Panc1 (cell line): ENCODE results near the gene POLE. TPM values are rescaled to one million over a fixed set of nuclear protein-coding genes. Genes with fewer than 3 reads are reported as not detected.
"Not testable (repeated sequence)": the region's sequence is repeated elsewhere in the genome, so short reads cannot be mapped to it uniquely, and the experiment has no call there.

Experiments used
- ATAC-seq: fragments of 200-7000 bp; cut with Tn5 transposase; 2 replicates; pipeline ENCODE4 v1.9.1; 2020; ENCODE audit warnings: mild to moderate bottlenecking, moderate library complexity
- BruUV-seq: library from RNA; stranded (reverse); fragments of 400-500 nt; replicated peaks from 2 replicates; lab custom pipeline; 2021; lab: Mats Ljungman, UMichigan
- CTCF ChIA-PET: fragments of 300-600 bp; sonication (Branson Sonifier 250); formaldehyde crosslinking; loops from one replicate; lab custom pipeline; 2022; ENCODE audit warnings: antibody characterized with exemption; lab: Charles Lee
- POLR2A ChIA-PET: fragments of 300-600 bp; sonication (Branson Sonifier 250); formaldehyde crosslinking; loops from one replicate; lab custom pipeline; 2022; ENCODE audit warnings: antibody characterized with exemption; lab: Charles Lee
- DNase-seq: peaks from one replicate; pipeline ENCODE4 v3.0.0-alpha.2; 2010; ENCODE audit warnings: low read depth, low spot score
- H3K27ac ChIP-seq: 2 replicates; pipeline ENCODE4 v1.5.1; 2011; ENCODE audit warnings: mild to moderate bottlenecking, low read length, inconsistent platforms
- H3K27me3 ChIP-seq: fragments of 200-500 bp; sonication (Bioruptor generic); 2 replicates; pipeline ENCODE4 v1.6.0; 2014; ENCODE audit warnings: low read length, inconsistent platforms; ENCODE audit not compliant: control insufficient read depth, insufficient read depth
- H3K36me3 ChIP-seq: fragments of 200-500 bp; sonication (Bioruptor generic); 2 replicates; pipeline ENCODE4 v1.5.1; 2014; ENCODE audit warnings: inconsistent platforms, mild to moderate bottlenecking, low read length, moderate library complexity; ENCODE audit not compliant: control insufficient read depth, insufficient read depth
- H3K4me1 ChIP-seq: 2 replicates; pipeline ENCODE4 v1.5.1; 2011; ENCODE audit warnings: inconsistent platforms, mild to moderate bottlenecking, low read length, moderate library complexity; ENCODE audit not compliant: control insufficient read depth, insufficient read depth
- H3K4me3 ChIP-seq, 2 experiments: 2 replicates each; pipeline ENCODE4 v1.5.1; 2011 to 2012; ENCODE audit warnings: low read depth in 2 of 2, low read length in 2 of 2, mild to moderate bottlenecking in 2 of 2, inconsistent platforms in 1 of 2, moderate library complexity in 1 of 2
- H3K9me3 ChIP-seq: fragments of 200-500 bp; sonication (Bioruptor generic); 2 replicates; pipeline ENCODE4 v1.5.1; 2014; ENCODE audit warnings: low read depth, mild to moderate bottlenecking, inconsistent platforms, low read length, moderate library complexity; ENCODE audit not compliant: control insufficient read depth, insufficient read depth
- POLR2AphosphoS5 ChIP-seq: IDR thresholded peaks from 2 replicates; pipeline ENCODE4 v1.6.1; 2012; ENCODE audit warnings: mild to moderate bottlenecking, low read depth, low read length, moderate library complexity
- SIN3A ChIP-seq: IDR thresholded peaks from 2 replicates; pipeline ENCODE4 v1.6.1; 2012; ENCODE audit warnings: low read depth, mild to moderate bottlenecking, low read length, moderate library complexity, borderline replicate concordance; ENCODE audit not compliant: insufficient read depth
- TCF7L2 ChIP-seq: IDR thresholded peaks from 2 replicates; pipeline ENCODE4 v1.6.1; 2011; ENCODE audit warnings: mild to moderate bottlenecking, low read depth, low read length, inconsistent platforms
- in situ Hi-C: cut with HindIII; loops from 2 replicates; pipeline ENCODE4 v1.10.0; 2016; ENCODE audit warnings: low sequenced_read_pairs, low pct_unique_long_range_greater_than_20kb
- intact Hi-C: fragments of 100-400 bp; cut with micrococcal nuclease; formaldehyde crosslinking; loops from one replicate; pipeline ENCODE4 v1.10.0; 2022; ENCODE audit not compliant: unreplicated experiment
- total RNA-seq: library from RNA; stranded (reverse); gene quantifications from one replicate; pipeline ENCODE4 v1.2.1, GENCODE V29; 2021; ENCODE audit not compliant: unreplicated experiment
- TF ChIP-seq, protein P1 (sequence below), 2 experiments: IDR thresholded peaks; 2 replicates each; pipeline ENCODE4 v1.6.1; 2011 to 2012; ENCODE audit warnings: low read depth in 2 of 2, control low read depth in 1 of 2, low read length in 1 of 2, mild to moderate bottlenecking in 1 of 2, moderate library complexity in 1 of 2; ENCODE audit not compliant: insufficient read depth in 1 of 2
- TF ChIP-seq, protein P2 (sequence below): fragments of 450-650 bp; IDR thresholded peaks from 2 replicates; pipeline ENCODE4 v1.5.1; 2017; ENCODE audit warnings: mild to moderate bottlenecking

Gene POLE
- total RNA-seq, 1 experiment from 2014 or later: 112 TPM

DNA sequence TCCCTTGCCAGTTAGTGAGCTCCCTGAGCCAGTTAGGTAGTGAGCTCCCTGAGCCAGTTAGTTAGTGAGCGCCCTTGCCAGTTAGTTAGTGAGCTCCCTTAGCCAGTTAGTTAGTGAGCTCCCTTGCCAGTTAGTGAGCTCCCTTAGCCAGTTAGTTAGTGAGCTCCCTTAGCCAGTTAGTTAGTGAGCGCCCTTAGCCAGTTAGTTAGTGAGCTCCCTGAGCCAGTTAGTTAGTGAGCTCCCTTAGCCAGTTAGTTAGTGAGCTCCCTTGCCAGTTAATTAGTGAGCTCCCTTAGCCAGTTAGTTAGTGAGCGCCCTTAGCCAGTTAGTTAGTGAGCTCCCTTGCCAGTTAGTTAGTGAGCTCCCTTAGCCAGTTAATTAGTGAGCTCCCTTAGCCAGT, 4.9 kb upstream of the POLE start:
- intact Hi-C loops, H3K4me3 ChIP-seq, in situ Hi-C loops, H3K27me3 ChIP-seq, H3K36me3 ChIP-seq, H3K9me3 ChIP-seq, ATAC-seq, BruUV-seq, DNase-seq, H3K4me1 ChIP-seq, POLR2A ChIA-PET, H3K27ac ChIP-seq, CTCF ChIA-PET: not testable (repeated sequence)

DNA sequence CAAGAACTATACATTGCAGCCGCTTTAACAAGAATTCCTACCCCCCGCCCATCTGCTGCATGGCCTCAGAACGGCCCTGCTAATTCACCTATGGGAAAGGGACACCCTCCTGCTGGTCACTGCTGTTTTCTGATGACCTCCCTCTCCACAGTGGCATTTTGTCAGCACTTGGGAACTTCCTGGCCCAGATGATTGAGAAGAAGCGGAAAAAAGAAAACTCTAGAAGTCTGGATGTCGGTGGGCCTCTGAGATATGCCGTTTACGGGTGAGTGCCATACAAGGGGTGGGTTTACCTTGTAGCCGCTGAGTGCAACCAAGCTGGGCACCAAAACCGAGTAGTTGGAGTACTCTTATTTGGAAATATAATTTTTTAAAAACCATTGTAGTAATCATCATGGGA, 3.0 kb upstream of the POLE start:
- Histone ChIP-seq H3K9me3 (no peaks in the 10 kb centered on the region), H3K27me3 (no peaks in the 10 kb centered on the region), H3K4me1 (peaks cover 7% of the 10 kb centered on the region; the same call in 1 of the 2 replicates), H3K4me3 (no peak overlapping the region), H3K27ac (no peak overlapping the region), H3K36me3 (no peaks in the 10 kb centered on the region)
- ATAC-seq: no peak
- DNase-seq: no peak
- ChIA-PET CTCF (no interaction called here), POLR2A (no interaction called here)
- in situ Hi-C loops: no loop called here
- TF ChIP-seq POLR2AphosphoS5: no peak
- no peak for TF ChIP-seq SIN3A
- TF ChIP-seq, protein P1, sequence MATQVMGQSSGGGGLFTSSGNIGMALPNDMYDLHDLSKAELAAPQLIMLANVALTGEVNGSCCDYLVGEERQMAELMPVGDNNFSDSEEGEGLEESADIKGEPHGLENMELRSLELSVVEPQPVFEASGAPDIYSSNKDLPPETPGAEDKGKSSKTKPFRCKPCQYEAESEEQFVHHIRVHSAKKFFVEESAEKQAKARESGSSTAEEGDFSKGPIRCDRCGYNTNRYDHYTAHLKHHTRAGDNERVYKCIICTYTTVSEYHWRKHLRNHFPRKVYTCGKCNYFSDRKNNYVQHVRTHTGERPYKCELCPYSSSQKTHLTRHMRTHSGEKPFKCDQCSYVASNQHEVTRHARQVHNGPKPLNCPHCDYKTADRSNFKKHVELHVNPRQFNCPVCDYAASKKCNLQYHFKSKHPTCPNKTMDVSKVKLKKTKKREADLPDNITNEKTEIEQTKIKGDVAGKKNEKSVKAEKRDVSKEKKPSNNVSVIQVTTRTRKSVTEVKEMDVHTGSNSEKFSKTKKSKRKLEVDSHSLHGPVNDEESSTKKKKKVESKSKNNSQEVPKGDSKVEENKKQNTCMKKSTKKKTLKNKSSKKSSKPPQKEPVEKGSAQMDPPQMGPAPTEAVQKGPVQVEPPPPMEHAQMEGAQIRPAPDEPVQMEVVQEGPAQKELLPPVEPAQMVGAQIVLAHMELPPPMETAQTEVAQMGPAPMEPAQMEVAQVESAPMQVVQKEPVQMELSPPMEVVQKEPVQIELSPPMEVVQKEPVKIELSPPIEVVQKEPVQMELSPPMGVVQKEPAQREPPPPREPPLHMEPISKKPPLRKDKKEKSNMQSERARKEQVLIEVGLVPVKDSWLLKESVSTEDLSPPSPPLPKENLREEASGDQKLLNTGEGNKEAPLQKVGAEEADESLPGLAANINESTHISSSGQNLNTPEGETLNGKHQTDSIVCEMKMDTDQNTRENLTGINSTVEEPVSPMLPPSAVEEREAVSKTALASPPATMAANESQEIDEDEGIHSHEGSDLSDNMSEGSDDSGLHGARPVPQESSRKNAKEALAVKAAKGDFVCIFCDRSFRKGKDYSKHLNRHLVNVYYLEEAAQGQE (IDR thresholded peaks at IDR 0.05; ENCODE audit: insufficient read depth in 1 of 2, low read depth in 2 of 2, low read length in 1 of 2): no peak
- TF ChIP-seq, protein P2, sequence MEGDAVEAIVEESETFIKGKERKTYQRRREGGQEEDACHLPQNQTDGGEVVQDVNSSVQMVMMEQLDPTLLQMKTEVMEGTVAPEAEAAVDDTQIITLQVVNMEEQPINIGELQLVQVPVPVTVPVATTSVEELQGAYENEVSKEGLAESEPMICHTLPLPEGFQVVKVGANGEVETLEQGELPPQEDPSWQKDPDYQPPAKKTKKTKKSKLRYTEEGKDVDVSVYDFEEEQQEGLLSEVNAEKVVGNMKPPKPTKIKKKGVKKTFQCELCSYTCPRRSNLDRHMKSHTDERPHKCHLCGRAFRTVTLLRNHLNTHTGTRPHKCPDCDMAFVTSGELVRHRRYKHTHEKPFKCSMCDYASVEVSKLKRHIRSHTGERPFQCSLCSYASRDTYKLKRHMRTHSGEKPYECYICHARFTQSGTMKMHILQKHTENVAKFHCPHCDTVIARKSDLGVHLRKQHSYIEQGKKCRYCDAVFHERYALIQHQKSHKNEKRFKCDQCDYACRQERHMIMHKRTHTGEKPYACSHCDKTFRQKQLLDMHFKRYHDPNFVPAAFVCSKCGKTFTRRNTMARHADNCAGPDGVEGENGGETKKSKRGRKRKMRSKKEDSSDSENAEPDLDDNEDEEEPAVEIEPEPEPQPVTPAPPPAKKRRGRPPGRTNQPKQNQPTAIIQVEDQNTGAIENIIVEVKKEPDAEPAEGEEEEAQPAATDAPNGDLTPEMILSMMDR: no peak
- TF ChIP-seq TCF7L2: no peak
- intact Hi-C loops: no loop called here
- no TSS peak for BruUV-seq

DNA sequence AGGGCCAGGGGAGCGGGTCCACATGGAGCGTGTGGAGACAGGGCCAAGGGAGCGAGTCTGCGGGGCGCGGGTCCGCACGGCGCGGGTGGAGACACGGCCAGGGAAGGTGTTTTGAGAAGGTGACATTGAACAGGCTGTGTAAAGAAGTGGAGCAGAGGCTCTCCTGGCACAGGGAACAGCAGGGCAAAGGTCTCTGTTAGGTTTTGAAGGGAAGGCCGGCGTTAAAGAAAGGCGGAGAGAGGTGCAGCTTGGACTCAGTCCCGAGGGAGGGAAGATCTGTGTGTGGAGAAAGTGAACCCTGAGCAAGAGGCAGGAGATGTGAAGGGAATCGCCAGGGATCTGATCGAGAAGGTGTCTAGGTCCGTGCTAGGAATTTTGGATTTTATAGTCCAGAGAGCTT, 2.1 kb upstream of the POLE start:
- no peaks in the 10 kb centered on the region for H3K27me3 ChIP-seq
- intact Hi-C loops (no loop called here), in situ Hi-C loops (no loop called here)
- peak overlapping the region in 1 of 2 experiments; percentile 14; a peak in 1 of 4 replicates for H3K4me3 ChIP-seq
- ATAC-seq: no peak
- no peak overlapping the region for H3K27ac ChIP-seq
- no peaks in the 10 kb centered on the region for H3K36me3 ChIP-seq
- peaks cover 7% of the 10 kb centered on the region; the same call in 1 of the 2 replicates for H3K4me1 ChIP-seq
- POLR2A ChIA-PET: no interaction called here
- DNase-seq: no peak
- CTCF ChIA-PET: no interaction called here
- BruUV-seq: no TSS peak
- no peak for TF ChIP-seq SIN3A
- TF ChIP-seq, protein P1 (IDR thresholded peaks at IDR 0.05; ENCODE audit: insufficient read depth in 1 of 2, low read depth in 2 of 2, low read length in 1 of 2): no peak
- TF ChIP-seq TCF7L2: no peak
- TF ChIP-seq, protein P2: no peak
- no peak for TF ChIP-seq POLR2AphosphoS5
- no peaks in the 10 kb centered on the region for H3K9me3 ChIP-seq
